ENCODE results near the gene NMT1. TPM values are rescaled to one million over a fixed set of nuclear protein-coding genes. Genes with fewer than 3 reads are reported as not detected.

Gene NMT1
- total RNA-seq, 1 experiment from 2014 or later, result 132 TPM

DNA sequence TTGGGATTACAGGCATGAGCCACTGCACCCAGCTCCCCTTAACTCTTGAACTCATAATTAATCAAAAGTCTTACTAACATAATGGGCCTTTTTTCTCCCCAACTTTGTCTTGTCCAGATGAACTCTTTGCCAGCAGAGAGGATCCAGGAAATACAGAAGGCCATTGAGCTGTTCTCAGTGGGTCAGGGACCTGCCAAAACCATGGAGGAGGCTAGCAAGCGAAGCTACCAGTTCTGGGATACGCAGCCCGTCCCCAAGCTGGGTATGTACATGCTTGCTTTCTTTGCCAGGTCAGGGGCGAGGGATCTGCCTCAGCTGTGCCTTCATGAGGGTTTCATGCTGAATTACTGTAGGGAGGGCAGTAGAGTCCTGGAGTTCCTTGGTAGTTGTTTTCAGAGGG, 25.3 kb downstream of the NMT1 start:
- no peak for DNase-seq
- Histone ChIP-seq H4K20me1 (ENCODE audit: insufficient read depth) (0 out of 2 replicates have a peak, but pooled peaks cover 7% of the 10 kb centered on the region), H3K4me1 (replicated peaks; ENCODE audit: insufficient read depth) (no peaks in the 10 kb centered on the region), H3K4me3 (no peak overlapping the region), H3K4me2 (no peak overlapping the region), H3K27me3 (ENCODE audit: insufficient read depth, low read depth) (no peaks in the 10 kb centered on the region), H3K79me2 (ENCODE audit: low read depth) (no peaks in the 10 kb centered on the region), H3F3A (ENCODE audit: insufficient read depth, low read depth) (peaks cover 12% of the 10 kb centered on the region; the same call in 1 of the 2 replicates), H3K36me3 (ENCODE audit: low read depth) (peaks cover 31% of the 10 kb centered on the region), H3K9me3 (ENCODE audit: insufficient read depth, low read depth) (no peaks in the 10 kb centered on the region), H2AFZ (no peak overlapping the region), H3K9me2 (ENCODE audit: insufficient read depth) (no peaks in the 10 kb centered on the region), H3K27ac (no peak overlapping the region)
- no TSS peak for BruUV-seq (replicated peaks)
- no peak for TF ChIP-seq EZH2 (IDR thresholded peaks at IDR 0.05; ENCODE audit: low read depth)
- TF ChIP-seq, protein P1, sequence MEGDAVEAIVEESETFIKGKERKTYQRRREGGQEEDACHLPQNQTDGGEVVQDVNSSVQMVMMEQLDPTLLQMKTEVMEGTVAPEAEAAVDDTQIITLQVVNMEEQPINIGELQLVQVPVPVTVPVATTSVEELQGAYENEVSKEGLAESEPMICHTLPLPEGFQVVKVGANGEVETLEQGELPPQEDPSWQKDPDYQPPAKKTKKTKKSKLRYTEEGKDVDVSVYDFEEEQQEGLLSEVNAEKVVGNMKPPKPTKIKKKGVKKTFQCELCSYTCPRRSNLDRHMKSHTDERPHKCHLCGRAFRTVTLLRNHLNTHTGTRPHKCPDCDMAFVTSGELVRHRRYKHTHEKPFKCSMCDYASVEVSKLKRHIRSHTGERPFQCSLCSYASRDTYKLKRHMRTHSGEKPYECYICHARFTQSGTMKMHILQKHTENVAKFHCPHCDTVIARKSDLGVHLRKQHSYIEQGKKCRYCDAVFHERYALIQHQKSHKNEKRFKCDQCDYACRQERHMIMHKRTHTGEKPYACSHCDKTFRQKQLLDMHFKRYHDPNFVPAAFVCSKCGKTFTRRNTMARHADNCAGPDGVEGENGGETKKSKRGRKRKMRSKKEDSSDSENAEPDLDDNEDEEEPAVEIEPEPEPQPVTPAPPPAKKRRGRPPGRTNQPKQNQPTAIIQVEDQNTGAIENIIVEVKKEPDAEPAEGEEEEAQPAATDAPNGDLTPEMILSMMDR (conservative IDR thresholded peaks at IDR 0.05), result no peak
- intact Hi-C loops (cut with micrococcal nuclease; ENCODE audit: unreplicated experiment), result no loop called here
- POLR2A ChIA-PET (ENCODE audit: unreplicated experiment), result no interaction called here
- CTCF ChIA-PET, result interaction anchor here (0.6 to 0.7 kb wide), 2 partner anchors 169 to 204 kb away, joined by 8 to 13 read pairs; no protein-coding TSS in a partner anchor

DNA sequence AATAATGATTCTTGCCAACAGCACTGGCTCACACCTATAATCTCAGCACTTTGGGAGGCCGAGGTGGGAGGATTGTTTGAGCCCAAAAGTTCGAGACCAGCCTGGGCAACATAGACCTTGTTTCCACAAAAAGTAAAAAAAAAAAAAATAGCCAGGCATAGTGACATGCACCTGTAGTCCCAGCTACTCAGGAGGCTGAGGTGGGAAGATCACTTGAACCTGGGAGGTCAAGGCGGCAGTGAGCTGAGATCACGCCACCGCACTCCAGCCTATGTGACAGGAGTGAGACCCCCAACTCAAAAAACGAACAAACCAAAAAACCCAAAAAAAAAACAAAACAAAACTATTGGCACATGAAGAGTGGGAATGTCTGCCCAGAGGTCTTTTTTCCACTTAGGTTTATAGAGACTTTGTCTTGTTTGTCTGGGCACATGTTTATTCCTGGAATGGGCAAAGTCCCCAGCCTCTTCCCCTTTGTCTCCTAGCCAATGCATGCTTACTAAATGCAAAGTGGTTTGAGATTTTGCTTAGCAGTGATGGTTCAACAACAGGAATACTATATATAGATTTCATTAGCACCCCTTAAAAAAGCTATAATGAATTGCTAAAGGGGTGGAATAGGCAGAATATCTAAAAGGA, 25.9 kb downstream of the NMT1 start:
- no TSS peak for BruUV-seq (replicated peaks)
- TF ChIP-seq, protein P1 (conservative IDR thresholded peaks at IDR 0.05), result no peak
- Histone ChIP-seq H3K27ac (no peak overlapping the region), H2AFZ (no peak overlapping the region), H3K79me2 (ENCODE audit: low read depth) (no peaks in the 10 kb centered on the region), H3K4me2 (no peak overlapping the region), H3K36me3 (ENCODE audit: low read depth) (peaks cover 27% of the 10 kb centered on the region), H4K20me1 (ENCODE audit: insufficient read depth) (0 out of 2 replicates have a peak, but pooled peaks cover 7% of the 10 kb centered on the region), H3K4me1 (replicated peaks; ENCODE audit: insufficient read depth) (no peaks in the 10 kb centered on the region), H3K27me3 (ENCODE audit: insufficient read depth, low read depth) (no peaks in the 10 kb centered on the region), H3F3A (ENCODE audit: insufficient read depth, low read depth) (peaks cover 17% of the 10 kb centered on the region), H3K9me3 (ENCODE audit: insufficient read depth, low read depth) (no peaks in the 10 kb centered on the region), H3K4me3 (no peak overlapping the region), H3K9me2 (ENCODE audit: insufficient read depth) (no peaks in the 10 kb centered on the region)
- ChIA-PET CTCF (interaction anchor here (0.6 kb wide), 1 partner anchor 23 kb away, joined by 3 read pairs; no protein-coding TSS in a partner anchor), POLR2A (ENCODE audit: unreplicated experiment) (no interaction called here)
- no peak for DNase-seq
- intact Hi-C loops (cut with micrococcal nuclease; ENCODE audit: unreplicated experiment), result no loop called here

DNA sequence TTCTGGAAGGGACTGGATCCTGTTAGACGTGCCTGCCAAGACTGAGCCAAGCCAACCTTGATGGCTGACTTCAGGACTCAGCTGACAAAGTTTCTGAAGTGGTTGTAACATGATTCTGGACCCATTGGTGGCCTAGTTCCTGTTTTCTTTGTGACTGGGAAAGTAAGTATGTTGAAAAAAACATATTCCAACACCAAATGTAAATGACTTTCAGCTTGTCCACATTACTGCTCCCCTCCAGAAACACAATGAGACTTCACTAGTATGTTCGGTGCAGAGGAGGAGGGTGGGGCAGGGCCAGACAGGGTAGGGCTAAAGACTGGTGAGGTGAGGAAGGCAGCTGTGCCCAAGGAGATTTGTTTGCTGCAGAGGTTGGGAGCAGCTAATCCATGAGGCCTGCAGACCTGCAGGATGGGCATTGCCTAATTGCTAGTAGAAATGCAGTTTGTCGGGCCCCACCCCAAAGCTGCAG, 26.4 kb downstream of the NMT1 start:
- TF ChIP-seq EZH2 (IDR thresholded peaks at IDR 0.05; ENCODE audit: low read depth), result no peak
- TF ChIP-seq, protein P1 (conservative IDR thresholded peaks at IDR 0.05), result no peak
- CTCF ChIA-PET, result interaction anchor here (0.6 kb wide), 1 partner anchor 24 kb away, joined by 3 read pairs; no protein-coding TSS in a partner anchor
- no TSS peak for BruUV-seq (replicated peaks)
- H3K4me2 ChIP-seq, result no peak overlapping the region
- POLR2A ChIA-PET (ENCODE audit: unreplicated experiment), result interaction anchor here (0.5 kb wide), 1 partner anchor 97 kb away, joined by 3 read pairs; no protein-coding TSS in a partner anchor
- H3K9me2 ChIP-seq (ENCODE audit: insufficient read depth), result no peaks in the 10 kb centered on the region
- intact Hi-C loops (cut with micrococcal nuclease; ENCODE audit: unreplicated experiment), result no loop called here
- no peak for DNase-seq
- no peak overlapping the region for H2AFZ ChIP-seq
- H3K27me3 ChIP-seq (ENCODE audit: insufficient read depth, low read depth), result no peaks in the 10 kb centered on the region
- H3K79me2 ChIP-seq (ENCODE audit: low read depth), result no peaks in the 10 kb centered on the region
- H4K20me1 ChIP-seq (ENCODE audit: insufficient read depth), result 0 out of 2 replicates have a peak, but pooled peaks cover 7% of the 10 kb centered on the region
- peaks cover 23% of the 10 kb centered on the region for H3F3A ChIP-seq (ENCODE audit: insufficient read depth, low read depth)
- peaks cover 22% of the 10 kb centered on the region for H3K36me3 ChIP-seq (ENCODE audit: low read depth)
- H3K4me1 ChIP-seq (replicated peaks; ENCODE audit: insufficient read depth), result peaks cover 6% of the 10 kb centered on the region
- H3K4me3 ChIP-seq, result no peak overlapping the region
- H3K9me3 ChIP-seq (ENCODE audit: insufficient read depth, low read depth), result no peaks in the 10 kb centered on the region
- no peak overlapping the region for H3K27ac ChIP-seq
